ENCODE measurements around the gene PIEZO2. TPM values are rescaled to one million over a fixed set of nuclear protein-coding genes. Genes with fewer than 3 reads are reported as not detected.

PIEZO2 gene
- total RNA-seq, 2 donors from 2014 or later = 4.8 to 7.5 TPM

GRCh38 chr18:10895976-10896375, 253.4 kb downstream of the PIEZO2 start:
- intact Hi-C loops (cut with DNase I) = no loop called here

DNA sequence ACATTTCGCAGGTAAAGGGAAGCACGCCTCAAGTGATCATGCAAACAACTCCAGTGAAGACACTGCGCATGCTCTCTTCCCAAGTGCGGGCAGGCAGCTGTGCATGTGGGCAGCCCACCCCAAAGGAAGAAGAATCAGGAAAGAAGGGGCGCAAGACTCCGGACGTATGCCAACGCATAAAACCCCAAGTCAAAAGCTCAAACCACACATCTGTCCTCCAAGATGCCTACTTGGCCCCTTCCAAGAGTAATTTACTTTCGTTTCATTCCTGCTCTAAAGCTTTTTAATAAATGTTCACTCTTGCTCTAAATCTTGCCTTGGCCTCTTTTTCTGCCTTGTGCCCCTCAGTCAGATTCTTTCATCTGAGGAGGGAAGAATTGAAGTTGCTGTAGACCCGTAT, 254.9 kb downstream of the PIEZO2 start:
- intact Hi-C loops (cut with DNase I) = no loop called here
- no peak for DNase-seq (ENCODE audit: low spot score)

More at GRCh38 chr18:10895976-10896375, 253.4 kb downstream of the PIEZO2 start:
- no peak for DNase-seq (ENCODE audit: low spot score)

DNA sequence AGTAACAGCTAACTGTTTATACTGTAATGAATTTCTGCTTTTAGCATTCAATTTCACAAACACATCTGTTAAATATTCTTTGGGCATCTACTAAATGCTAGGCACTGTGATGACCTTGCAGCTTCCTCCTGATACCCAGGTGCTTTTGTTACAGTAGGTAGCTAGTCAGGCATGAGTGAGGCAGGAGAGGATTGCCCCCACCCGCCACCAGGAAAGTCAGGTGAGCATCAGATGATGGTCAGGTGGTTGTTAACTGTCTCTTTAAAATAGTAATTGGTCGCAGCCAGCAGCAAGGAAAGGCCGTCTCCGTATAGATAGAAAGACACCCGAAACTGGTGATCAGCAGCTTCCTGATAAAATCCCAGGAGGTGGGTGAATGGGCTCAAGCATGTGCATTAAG, 255.6 kb downstream of the PIEZO2 start:
- intact Hi-C loops (cut with DNase I) = no loop called here
- no peak for DNase-seq (ENCODE audit: low spot score)

- intact Hi-C loops (cut with DNase I) = no loop called here
- no peak for DNase-seq (ENCODE audit: low spot score)
Observed at GRCh38 chr18:10893196-10893595, 256.2 kb downstream of the PIEZO2 start.

GRCh38 chr18:10892786-10893185, 256.6 kb downstream of the PIEZO2 start:
- DNase-seq (ENCODE audit: low spot score) = no peak
- intact Hi-C loops (cut with DNase I) = no loop called here

DNA sequence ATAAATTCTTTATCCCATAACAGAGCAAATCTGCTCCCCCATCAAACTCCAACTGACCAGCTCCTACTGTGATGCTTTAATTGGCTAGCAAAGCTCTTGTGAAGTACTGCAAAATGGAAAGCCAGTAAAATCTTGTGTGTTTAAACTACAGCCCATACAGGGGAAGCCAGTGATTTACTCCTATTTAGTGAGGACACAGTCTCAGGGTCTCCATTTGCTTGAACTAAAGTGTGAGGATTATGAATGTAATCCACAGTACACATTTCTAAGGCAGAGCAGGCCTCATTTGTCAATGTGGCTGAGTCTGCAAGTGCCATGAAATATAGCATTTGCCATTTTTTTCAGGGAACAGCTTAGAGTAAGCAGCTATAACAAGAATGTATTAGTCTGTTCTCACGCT, 259.3 kb downstream of the PIEZO2 start:
- no peak for DNase-seq (ENCODE audit: low spot score)
- intact Hi-C loops (cut with DNase I) = no loop called here

GRCh38 chr18:10878703-10879102, 270.7 kb downstream of the PIEZO2 start:
- DNase-seq (ENCODE audit: low spot score) = no peak

DNA sequence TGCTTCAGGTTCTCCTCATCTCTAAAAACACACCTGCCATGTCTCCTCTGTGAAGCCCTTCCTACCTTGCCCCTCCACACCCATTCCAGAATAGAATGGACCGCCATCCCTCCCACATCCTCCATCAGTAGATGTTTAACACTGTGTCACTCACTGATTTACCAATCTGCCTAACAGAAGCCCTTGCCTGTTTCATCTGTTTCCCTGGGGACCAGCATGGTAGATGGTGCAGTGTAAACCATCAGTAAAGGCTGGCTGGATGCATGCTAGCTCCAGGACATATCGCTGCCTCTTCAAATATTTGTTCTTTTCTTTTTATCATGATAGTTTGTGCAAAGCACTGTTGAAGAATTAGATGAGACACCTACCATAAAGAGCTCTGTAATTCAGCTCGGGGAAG, 271.4 kb downstream of the PIEZO2 start:
- DNase-seq (ENCODE audit: low spot score) = no peak
- intact Hi-C loops (cut with DNase I) = no loop called here

More at GRCh38 chr18:10878703-10879102, 270.7 kb downstream of the PIEZO2 start:
- intact Hi-C loops (cut with DNase I) = no loop called here

- intact Hi-C loops (cut with DNase I) = no loop called here
- no peak for DNase-seq (ENCODE audit: low spot score)
Observed at GRCh38 chr18:10875811-10876210, 273.6 kb downstream of the PIEZO2 start.

GRCh38 chr18:10872304-10872703, 277.1 kb downstream of the PIEZO2 start:
- intact Hi-C loops (cut with DNase I) = no loop called here
- no peak for DNase-seq (ENCODE audit: low spot score)

GRCh38 chr18:10864722-10865121, 284.6 kb downstream of the PIEZO2 start:
- intact Hi-C loops (cut with DNase I) = no loop called here
- DNase-seq (ENCODE audit: low spot score) = no peak

- intact Hi-C loops (cut with DNase I) = no loop called here
- no peak for DNase-seq (ENCODE audit: low spot score)
Observed at GRCh38 chr18:10863026-10863425, 286.3 kb downstream of the PIEZO2 start.

DNA sequence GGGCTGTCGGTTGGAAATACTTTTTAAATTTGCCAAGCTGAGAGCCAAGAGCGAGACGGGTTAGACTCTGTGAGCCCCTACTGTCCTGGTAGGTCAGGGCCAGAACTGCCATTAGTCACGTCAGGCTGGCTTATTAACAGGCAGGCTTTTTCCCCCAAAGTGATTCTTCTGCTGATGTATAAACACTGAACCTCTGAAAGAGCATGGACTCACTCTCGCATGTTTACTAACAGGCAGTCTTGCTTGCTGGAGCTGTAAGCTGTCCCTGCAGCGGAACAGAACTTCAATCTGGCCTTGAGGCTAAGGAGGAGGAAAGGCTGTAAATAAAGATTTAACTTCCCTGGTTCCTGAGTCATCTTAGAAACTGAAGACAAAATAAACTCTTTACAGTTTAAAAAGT, 288.4 kb downstream of the PIEZO2 start:
- intact Hi-C loops (cut with DNase I) = no loop called here
- DNase-seq (ENCODE audit: low spot score) = no peak

- no peak for DNase-seq (ENCODE audit: low spot score)
- intact Hi-C loops (cut with DNase I) = no loop called here
Observed at GRCh38 chr18:10860382-10860781, 289.0 kb downstream of the PIEZO2 start.

DNA sequence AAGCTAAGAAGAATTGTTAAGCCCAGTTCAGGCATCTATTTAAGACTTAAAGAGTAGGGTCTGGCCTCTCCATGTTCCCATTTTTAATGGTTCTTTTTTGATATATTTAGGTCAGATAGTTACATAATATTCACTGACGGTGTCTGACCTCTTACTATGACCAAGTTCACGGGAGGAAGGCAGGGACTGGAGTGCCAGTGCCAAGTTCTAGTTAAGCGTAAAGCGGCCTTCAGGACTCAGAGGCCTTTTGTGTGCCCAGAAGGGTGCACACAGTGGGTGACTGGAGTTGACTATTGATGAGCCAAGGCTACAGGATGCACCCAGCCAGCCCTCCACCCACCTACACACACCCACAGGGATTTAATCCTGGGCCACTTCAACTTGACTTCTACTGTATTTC, 290.9 kb downstream of the PIEZO2 start:
- DNase-seq (ENCODE audit: low spot score) = no peak
- intact Hi-C loops (cut with DNase I) = loop anchor here (10.0 kb wide), 3 partner anchors 286 to 696 kb away; partner anchors contain the start of gene PIEZO2 (in 1 of the 2)

- no peak for DNase-seq (ENCODE audit: low spot score)
- intact Hi-C loops (cut with DNase I) = loop anchor here (10.0 kb wide), 3 partner anchors 289 to 699 kb away; partner anchors contain the start of gene PIEZO2 (in 1 of the 2)
Observed at GRCh38 chr18:10856132-10856531, 293.2 kb downstream of the PIEZO2 start.

DNA sequence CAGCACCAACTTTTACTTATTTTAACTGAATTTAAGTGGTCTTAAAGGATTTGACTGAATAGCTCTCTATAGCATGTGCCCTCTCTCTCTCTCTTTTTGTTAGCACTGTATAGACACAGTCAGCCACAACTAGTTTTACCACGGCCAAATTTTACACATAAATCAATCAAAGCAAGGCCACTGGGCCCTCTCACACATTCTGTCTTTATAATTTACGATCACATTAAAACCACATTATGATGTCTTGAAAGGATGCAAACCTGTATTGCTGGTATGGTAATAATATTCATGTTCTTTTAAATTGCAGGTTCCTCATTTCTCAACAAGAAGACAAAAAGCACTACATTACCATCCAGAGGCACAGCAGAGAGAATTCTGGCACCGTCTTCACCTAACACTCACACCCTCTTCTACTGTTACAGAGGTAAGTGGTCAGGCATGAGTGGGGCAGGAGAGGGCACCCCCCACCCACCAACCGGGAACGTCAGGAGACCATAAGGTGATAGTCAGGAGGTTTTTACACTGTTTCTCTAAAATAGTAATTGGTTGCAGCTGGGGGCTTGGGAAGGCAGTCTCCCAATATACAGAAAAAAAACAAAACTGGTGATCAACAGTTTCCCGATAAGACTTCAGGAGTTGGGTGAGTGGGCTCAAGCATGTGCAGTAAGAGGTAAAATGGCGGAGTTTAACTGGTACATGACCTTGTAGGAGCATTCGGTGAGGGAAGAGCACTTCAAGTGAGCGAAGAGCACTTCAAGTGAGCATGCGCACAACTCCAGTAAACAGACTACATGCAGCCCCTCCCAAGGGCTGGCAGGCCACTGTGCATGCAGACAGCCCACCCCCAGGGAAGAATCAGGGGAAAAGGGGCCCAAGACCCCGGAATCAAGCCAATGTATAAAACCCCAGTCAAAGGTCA, 296.7 kb downstream of the PIEZO2 start:
- no peak for DNase-seq (ENCODE audit: low spot score)

GRCh38 chr18:10851824-10852319, 297.5 kb downstream of the PIEZO2 start:
- DNase-seq (ENCODE audit: low spot score) = no peak
- intact Hi-C loops (cut with DNase I) = loop anchor here (5.0 to 10.0 kb wide), 4 partner anchors 190 to 703 kb away; partner anchors contain the start of gene PIEZO2 (in 1 of the 2)

More for the DNA sequence above, 296.7 kb downstream of the PIEZO2 start:
- intact Hi-C loops (cut with DNase I) = loop anchor here (5.0 to 10.0 kb wide), 4 partner anchors 190 to 702 kb away; partner anchors contain the start of gene PIEZO2 (in 1 of the 2)

DNA sequence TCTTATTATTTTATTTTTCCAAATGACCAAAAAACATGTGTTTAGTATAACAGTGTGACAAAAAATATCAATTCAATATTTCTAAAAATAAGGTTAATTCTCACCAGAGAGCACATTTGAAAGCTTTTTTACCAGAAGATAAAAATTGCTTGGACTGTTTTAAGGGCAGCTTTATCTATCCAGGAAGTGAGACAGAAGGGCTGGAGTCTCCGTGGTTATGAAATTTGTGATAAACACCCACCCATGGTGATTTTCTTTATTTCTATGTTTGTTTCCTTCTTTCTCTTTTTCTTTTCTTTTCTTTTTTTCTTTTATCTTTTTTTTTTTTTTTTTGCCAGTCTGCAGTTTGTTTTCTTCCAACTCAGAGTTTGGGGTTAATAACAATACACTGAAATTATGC, 298.5 kb downstream of the PIEZO2 start:
- intact Hi-C loops (cut with DNase I) = loop anchor here (5.0 to 10.0 kb wide), 4 partner anchors 191 to 704 kb away; partner anchors contain the start of gene PIEZO2 (in 1 of the 2)
- DNase-seq (ENCODE audit: low spot score) = no peak

DNA sequence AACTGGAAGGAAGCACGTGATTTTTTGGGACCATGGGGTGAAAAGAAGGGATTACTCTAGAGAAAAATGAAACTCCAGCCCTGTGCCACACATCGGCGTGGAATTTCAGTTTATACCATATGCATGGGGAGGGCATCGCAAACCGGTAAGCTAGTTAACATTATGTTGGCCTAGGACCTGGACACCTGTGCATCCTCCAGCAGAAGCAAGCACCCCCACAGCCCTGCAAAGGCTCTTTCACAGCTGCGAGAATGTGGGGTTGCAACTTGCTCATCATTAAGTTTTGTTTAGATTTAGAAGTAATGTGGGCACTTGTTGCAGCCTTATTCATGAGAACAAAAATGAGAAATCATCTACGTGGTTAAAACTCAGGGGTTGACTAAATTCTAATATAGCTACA, 299.2 kb downstream of the PIEZO2 start:
- no peak for DNase-seq (ENCODE audit: low spot score)
- intact Hi-C loops (cut with DNase I) = loop anchor here (5.0 to 10.0 kb wide), 4 partner anchors 192 to 705 kb away; partner anchors contain the start of gene PIEZO2 (in 1 of the 2)

Data from posterior vena cava (tissue), 2 donors.